GM18508 (cell line): ENCODE results near the gene PRKAR1A.
"Not testable (repeated sequence)": the region's sequence is repeated elsewhere in the genome, so short reads cannot be mapped to it uniquely, and the experiment has no call there.

Source experiments
- ATAC-seq: cut with Tn5 transposase; IDR thresholded peaks from one replicate; pipeline ENCODE4 v1.9.1; 2021; ENCODE audit warnings: moderate number of reproducible peaks; ENCODE audit not compliant: insufficient read depth, unreplicated experiment

The PRKAR1A gene

GRCh38 chr17:68512247-68512959, at the start of gene PRKAR1A:
Gene PRKAR1A (plus strand): TSS chr17:68512430. CDS start chr17:68515400, 2,970 bp downstream.
- ATAC-seq = peak; percentile 84

GRCh38 chr17:68463211-68464019, 48.8 kb upstream of the PRKAR1A start:
- no peak for ATAC-seq

GRCh38 chr17:68468334-68468733, 43.9 kb upstream of the PRKAR1A start:
- ATAC-seq = no peak

GRCh38 chr17:68468788-68469187, 43.4 kb upstream of the PRKAR1A start:
- no peak for ATAC-seq

GRCh38 chr17:68470961-68471360, 41.3 kb upstream of the PRKAR1A start:
- ATAC-seq = no peak

GRCh38 chr17:68480885-68481284, 31.3 kb upstream of the PRKAR1A start:
- ATAC-seq = no peak

GRCh38 chr17:68482576-68483041, 29.6 kb upstream of the PRKAR1A start:
- ATAC-seq = no peak

- no peak for ATAC-seq
Observed at GRCh38 chr17:68484458-68484857, 27.8 kb upstream of the PRKAR1A start.

- ATAC-seq = no peak
Observed at GRCh38 chr17:68489919-68490318, 22.3 kb upstream of the PRKAR1A start.

- no peak for ATAC-seq
Observed at GRCh38 chr17:68491381-68492231, 20.6 kb upstream of the PRKAR1A start.

- not testable (repeated sequence) for ATAC-seq
Observed at GRCh38 chr17:68492394-68493054, 19.7 kb upstream of the PRKAR1A start.

- ATAC-seq = no peak
Observed at GRCh38 chr17:68495081-68495480, 17.1 kb upstream of the PRKAR1A start.

GRCh38 chr17:68497885-68498319, 14.3 kb upstream of the PRKAR1A start:
- peak; percentile 89 for ATAC-seq

- ATAC-seq = no peak
Observed at GRCh38 chr17:68498479-68499326, 13.5 kb upstream of the PRKAR1A start.

- ATAC-seq = no peak
Observed at GRCh38 chr17:68499587-68499986, 12.6 kb upstream of the PRKAR1A start.

GRCh38 chr17:68501074-68501473, 11.2 kb upstream of the PRKAR1A start:
- no peak for ATAC-seq

- no peak for ATAC-seq
Observed at GRCh38 chr17:68505951-68506350, 6.3 kb upstream of the PRKAR1A start.

- ATAC-seq = no peak
Observed at GRCh38 chr17:68507576-68507975, 4.7 kb upstream of the PRKAR1A start.
